Measurements from ENCODE around the gene HM13. TPM values are rescaled to one million over a fixed set of nuclear protein-coding genes. Genes with fewer than 3 reads are reported as not detected.

Gene HM13
- total and polyA plus RNA-seq, 2 of the 13 experiments (the other 11 are each of a cell fraction or from before 2014, with no cell fraction given) = 118 to 243 TPM

- TF ChIP-seq ZNF282 (IDR thresholded peaks at IDR 0.05; ENCODE audit: partially characterized antibody) (no peak), ZNF382 (CRISPR knock-in tag; IDR thresholded peaks at IDR 0.05; ENCODE audit: borderline replicate concordance) (no peak), ZNF503 (CRISPR knock-in tag; IDR thresholded peaks at IDR 0.05) (peak; percentile 14; the same call in 1 of the 2 replicates), ZNF776 (CRISPR knock-in tag; IDR thresholded peaks at IDR 0.05) (no peak), SRSF4 (IDR thresholded peaks at IDR 0.05; ENCODE audit: low read depth, low read length, poor library complexity, severe bottlenecking) (no peak), ZNF17 (CRISPR knock-in tag; IDR thresholded peaks at IDR 0.05) (no peak), AFF4 (CRISPR knock-in tag; IDR thresholded peaks at IDR 0.05) (peak; percentile 61; the same call in 1 of the 2 replicates), CREBL2 (CRISPR knock-in tag; IDR thresholded peaks at IDR 0.05; ENCODE audit: borderline replicate concordance) (peak; percentile 70; the same call in 1 of the 2 replicates), MXI1 (IDR thresholded peaks at IDR 0.05; ENCODE audit: borderline replicate concordance, low read depth, low read length) (no peak), GZF1 (CRISPR knock-in tag; IDR thresholded peaks at IDR 0.05) (no peak), ZNF30 (CRISPR knock-in tag; IDR thresholded peaks at IDR 0.05) (no peak), ZFP82 (CRISPR knock-in tag; IDR thresholded peaks at IDR 0.05; ENCODE audit: borderline replicate concordance) (no peak), HDAC1 (CRISPR knock-in tag; IDR thresholded peaks at IDR 0.05) (no peak), ZMYM4 (CRISPR knock-in tag; IDR thresholded peaks at IDR 0.05) (no peak), ZNF773 (CRISPR knock-in tag; IDR thresholded peaks at IDR 0.05; ENCODE audit: borderline replicate concordance) (no peak), ZNF558 (CRISPR knock-in tag; IDR thresholded peaks at IDR 0.05; ENCODE audit: borderline replicate concordance) (no peak), TEAD2 (CRISPR knock-in tag; IDR thresholded peaks at IDR 0.05) (no peak), FOXC1 (CRISPR knock-in tag; IDR thresholded peaks at IDR 0.05; ENCODE audit: borderline replicate concordance) (no peak), MTF2 (CRISPR knock-in tag; IDR thresholded peaks at IDR 0.05; ENCODE audit: borderline replicate concordance) (0 out of 2 replicates have a peak, but pooled peaks have one; percentile 18), MTA3 (CRISPR knock-in tag; IDR thresholded peaks at IDR 0.05) (no peak), EED (CRISPR knock-in tag; IDR thresholded peaks at IDR 0.05) (no peak)
These were observed 79.8 kb downstream of the HM13 start (continued) for GRCh38 chr20:31594002-31594557.

All from HepG2 (cell line).